ENCODE results near the gene AHRR. TPM values are rescaled to one million over a fixed set of nuclear protein-coding genes. Genes with fewer than 3 reads are reported as not detected.

AHRR gene
- polyA plus RNA-seq, 3 donors = 0.15 TPM; not detected in 1

GRCh38 chr5:329121-329735, 7.7 kb downstream of the AHRR start:
- Mint-ChIP-seq H3K4me3 (no peak overlapping the region), H3K27me3 (ENCODE audit: low read depth in 3 of 3) (peaks cover 24 to 27% (median 24%) of the 10 kb centered on the region in 3 donors), H3K27ac (no peak overlapping the region), H3K36me3 (no peaks in the 10 kb centered on the region), H3K9me3 (peaks cover 0 to 5% (median 0%) of the 10 kb centered on the region in 7 donors), H3K4me1 (no peaks in the 10 kb centered on the region)
- intact Hi-C loops (cut with micrococcal nuclease) = no loop called here
- no peak overlapping the region for H3K27ac ChIP-seq (ENCODE audit: low read depth in 1 of 2, low read length in 2 of 2)
- H2AFZ ChIP-seq (ENCODE audit: insufficient read depth, low read depth, low read length, poor library complexity, severe bottlenecking) = no peak overlapping the region
- no peaks in the 10 kb centered on the region for H3K79me2 ChIP-seq (ENCODE audit: insufficient read depth, low read length)
- H3K4me3 ChIP-seq (replicated peaks in 1 of 3; ENCODE audit: low read depth in 2 of 3, low read length in 3 of 3) = no peak overlapping the region
- no peak overlapping the region for H3K4me2 ChIP-seq (replicated peaks; ENCODE audit: extremely low read depth, low read length, poor library complexity, severe bottlenecking)
- H3K36me3 ChIP-seq (replicated peaks in 1 of 2; ENCODE audit: control insufficient read depth in 1 of 2, insufficient read depth in 2 of 2, low read length in 2 of 2) = no peaks in the 10 kb centered on the region
- 100% methylated on average over 2 of the region's 4 CpGs for WGBS (ENCODE audit: insufficient coverage)
- no peaks in the 10 kb centered on the region for H4K20me1 ChIP-seq (ENCODE audit: insufficient read depth, low read length)
- no peak for TF ChIP-seq CTCF (IDR thresholded peaks at IDR 0.05)
- H3K4me1 ChIP-seq (ENCODE audit: control insufficient read depth in 1 of 2, insufficient read depth in 2 of 2, low read length in 2 of 2) = no peaks in the 10 kb centered on the region
- H3K9me3 ChIP-seq (replicated peaks in 1 of 2; ENCODE audit: control insufficient read depth in 1 of 2, insufficient read depth in 1 of 2, low read length in 2 of 2) = no peaks in the 10 kb centered on the region
- H3K9ac ChIP-seq (ENCODE audit: insufficient read depth, low read length, poor library complexity, severe bottlenecking) = no peak overlapping the region
- peaks cover 3 to 8% of the 10 kb centered on the region in 2 donors for H3K27me3 ChIP-seq (ENCODE audit: control insufficient read depth in 2 of 2, insufficient read depth in 2 of 2, low read length in 2 of 2)
- no peak for DNase-seq

GRCh38 chr5:329768-330167, 8.3 kb downstream of the AHRR start:
- WGBS (ENCODE audit: insufficient coverage) = no CpG with 5 or more reads among the region's 1 CpG
- H3K4me2 ChIP-seq (replicated peaks; ENCODE audit: extremely low read depth, low read length, poor library complexity, severe bottlenecking) = no peak overlapping the region
- H3K9ac ChIP-seq (ENCODE audit: insufficient read depth, low read length, poor library complexity, severe bottlenecking) = no peak overlapping the region
- peaks cover 3 to 5% of the 10 kb centered on the region in 2 donors for H3K27me3 ChIP-seq (ENCODE audit: control insufficient read depth in 2 of 2, insufficient read depth in 2 of 2, low read length in 2 of 2)
- Mint-ChIP-seq H3K9me3 (peaks cover 0 to 3% (median 0%) of the 10 kb centered on the region in 7 donors), H3K27ac (no peak overlapping the region), H3K36me3 (no peaks in the 10 kb centered on the region), H3K27me3 (ENCODE audit: low read depth in 3 of 3) (peaks cover 24 to 28% (median 26%) of the 10 kb centered on the region in 3 donors), H3K4me1 (no peaks in the 10 kb centered on the region), H3K4me3 (no peak overlapping the region)
- H2AFZ ChIP-seq (ENCODE audit: insufficient read depth, low read depth, low read length, poor library complexity, severe bottlenecking) = no peak overlapping the region
- intact Hi-C loops (cut with micrococcal nuclease) = no loop called here
- no peaks in the 10 kb centered on the region for H3K79me2 ChIP-seq (ENCODE audit: insufficient read depth, low read length)
- no peaks in the 10 kb centered on the region for H3K4me1 ChIP-seq (ENCODE audit: control insufficient read depth in 1 of 2, insufficient read depth in 2 of 2, low read length in 2 of 2)
- TF ChIP-seq CTCF (IDR thresholded peaks at IDR 0.05) = no peak
- H3K4me3 ChIP-seq (replicated peaks in 1 of 3; ENCODE audit: low read depth in 2 of 3, low read length in 3 of 3) = no peak overlapping the region
- H3K9me3 ChIP-seq (replicated peaks in 1 of 2; ENCODE audit: control insufficient read depth in 1 of 2, insufficient read depth in 1 of 2, low read length in 2 of 2) = no peaks in the 10 kb centered on the region
- no peaks in the 10 kb centered on the region for H3K36me3 ChIP-seq (replicated peaks in 1 of 2; ENCODE audit: control insufficient read depth in 1 of 2, insufficient read depth in 2 of 2, low read length in 2 of 2)
- H4K20me1 ChIP-seq (ENCODE audit: insufficient read depth, low read length) = no peaks in the 10 kb centered on the region
- no peak for DNase-seq
- no peak overlapping the region for H3K27ac ChIP-seq (ENCODE audit: low read depth in 1 of 2, low read length in 2 of 2)
